C1 segment of cervical spinal cord (tissue), 14 donors: ENCODE measurements around the gene OSBPL2.

ENCODE experiments used
- DNase-seq, 14 donors: peaks; one replicate each; lab custom pipeline; 2025; lab: John Stamatoyannopoulos, UW

Gene OSBPL2

DNA sequence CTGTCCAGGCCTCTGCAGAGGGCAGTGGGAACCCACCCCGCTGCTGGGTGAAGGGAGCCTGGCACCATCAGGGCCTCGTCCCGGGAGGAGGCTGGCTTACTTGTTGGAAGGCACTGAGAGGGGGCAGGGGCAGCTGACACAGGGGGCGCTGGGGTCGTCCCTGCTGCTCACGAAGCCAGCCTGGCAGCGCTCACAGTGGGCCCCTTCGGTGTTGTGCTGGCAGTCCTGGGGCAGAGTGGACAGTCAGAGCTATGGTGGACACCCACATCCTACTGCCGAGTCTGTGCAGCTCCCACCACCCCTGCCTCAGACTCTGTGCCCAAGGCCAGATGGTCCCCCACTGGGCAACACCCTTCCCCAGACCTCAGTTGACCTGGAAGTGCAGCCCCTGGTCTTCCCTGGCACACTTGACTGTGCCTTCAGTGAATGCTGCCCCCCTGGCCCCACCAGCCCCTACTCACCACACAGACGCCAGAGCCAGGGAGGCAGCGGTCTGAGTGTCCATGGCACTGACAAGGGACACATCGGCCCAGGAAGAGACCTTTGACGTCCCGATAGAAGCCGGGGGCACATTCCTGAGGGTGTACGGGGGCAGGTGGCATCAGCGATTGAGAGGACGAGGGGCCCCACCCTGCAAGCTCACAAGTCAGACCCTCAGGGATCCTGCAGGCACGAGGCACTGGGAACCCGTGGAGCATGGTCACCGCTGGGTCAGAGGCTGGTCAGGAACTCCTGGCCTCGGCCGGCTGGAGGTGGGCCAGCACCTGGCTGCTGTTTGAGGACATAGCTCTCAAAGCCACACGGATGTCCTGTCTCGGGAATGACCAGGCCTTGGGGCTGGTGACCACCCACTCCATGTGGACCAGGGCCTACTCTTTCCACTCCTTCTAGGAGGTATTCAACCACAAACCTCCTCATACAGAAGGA, 85.9 kb downstream of the OSBPL2 start:
- DNase-seq, result no peak

DNA sequence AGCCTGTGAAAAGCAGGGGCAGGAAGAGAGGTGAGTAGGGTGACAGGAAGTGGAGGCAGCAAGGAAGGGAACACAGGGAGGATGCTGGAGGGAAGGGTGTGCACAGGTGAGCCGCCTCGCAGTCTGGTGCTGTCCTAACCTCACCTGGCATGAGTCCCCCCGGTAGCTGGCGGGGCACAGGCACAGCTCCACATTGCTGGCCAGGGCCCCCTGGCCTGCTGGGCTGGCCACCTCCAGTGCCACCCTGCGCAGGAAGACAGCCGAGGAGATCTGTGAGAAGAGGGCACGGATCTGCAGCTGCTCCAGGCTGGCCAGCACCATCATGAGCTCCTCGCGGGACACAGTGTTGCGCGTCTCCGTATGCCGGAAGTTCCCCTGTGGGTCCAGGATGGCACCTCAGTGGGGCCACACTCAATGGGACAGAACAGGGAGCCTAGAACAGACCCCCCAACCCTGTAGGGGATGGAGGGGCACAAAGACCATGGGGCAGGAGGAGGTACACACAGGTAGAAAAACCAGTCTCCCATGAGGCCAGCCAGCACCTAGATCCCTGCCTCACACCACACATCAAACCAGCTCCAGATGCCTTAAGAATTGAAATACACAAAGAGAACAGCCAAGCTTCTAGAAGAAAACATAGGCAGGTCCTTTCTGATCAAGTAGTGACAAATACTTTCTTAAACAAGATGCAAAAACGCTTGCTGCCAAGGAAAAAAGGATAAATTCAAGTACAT, 87.0 kb downstream of the OSBPL2 start:
- DNase-seq, result no peak

DNA sequence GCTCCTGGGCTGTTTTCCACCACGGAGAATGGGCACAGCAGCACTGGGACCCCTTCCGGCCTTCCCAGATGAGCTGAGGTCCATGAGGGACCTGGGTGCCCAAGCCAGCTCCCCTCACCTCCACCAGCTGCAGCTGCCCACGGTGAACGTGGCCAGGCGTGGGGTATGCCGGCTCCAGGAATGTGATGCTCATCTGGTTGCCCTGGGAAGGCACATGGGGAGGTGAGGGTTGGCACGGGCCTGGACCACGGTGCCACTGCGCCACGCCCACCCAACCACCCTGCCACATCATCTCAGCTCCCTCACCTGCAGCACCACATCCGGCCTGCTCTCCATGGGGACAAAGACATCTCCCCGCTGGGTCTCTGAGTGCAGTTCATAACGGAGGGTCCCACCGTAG, 88.2 kb downstream of the OSBPL2 start:
- DNase-seq, result no peak

- DNase-seq, result no peak
These were observed 88.8 kb downstream of the OSBPL2 start for GRCh38 chr20:62326959-62327725.

DNA sequence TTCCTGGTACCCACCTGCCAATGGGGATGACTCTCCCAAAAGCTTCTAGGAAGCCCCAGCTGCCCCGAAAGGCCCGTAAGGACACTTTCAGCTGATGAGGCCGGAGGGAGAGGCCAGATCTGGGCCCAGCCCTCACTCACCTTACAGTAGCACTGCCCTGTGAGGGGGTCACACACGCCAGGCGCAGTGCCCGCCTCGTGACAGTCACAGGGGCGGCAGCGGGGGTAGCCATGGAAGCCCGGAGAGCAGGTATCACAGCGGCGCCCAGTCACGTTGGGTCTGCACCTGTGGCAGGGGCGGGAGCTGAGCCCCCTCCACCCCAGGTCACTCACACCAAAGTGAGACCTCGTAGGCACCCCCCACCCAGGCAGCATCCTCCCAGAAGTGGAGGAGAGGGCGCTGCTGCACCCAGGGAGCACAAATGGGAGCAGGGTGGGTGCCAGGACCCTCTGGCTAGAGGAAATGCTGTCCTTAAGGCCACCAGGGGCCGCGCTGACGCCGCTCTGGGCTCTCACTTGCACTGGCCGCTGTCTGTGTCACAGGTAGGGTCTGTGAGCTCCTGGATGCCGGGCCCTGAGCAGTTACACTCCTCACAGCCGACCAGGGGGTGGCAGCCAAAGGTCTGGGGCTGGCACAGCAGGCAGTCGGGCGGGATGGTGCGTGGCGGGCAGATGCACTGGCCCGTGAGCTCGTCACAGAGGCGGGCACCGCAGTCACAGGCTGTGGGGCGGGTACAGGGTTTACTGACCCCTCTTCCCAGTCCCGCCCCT, 89.6 kb downstream of the OSBPL2 start:
- DNase-seq, result no peak

GRCh38 chr20:62328684-62329388, 90.5 kb downstream of the OSBPL2 start:
- no peak for DNase-seq

DNA sequence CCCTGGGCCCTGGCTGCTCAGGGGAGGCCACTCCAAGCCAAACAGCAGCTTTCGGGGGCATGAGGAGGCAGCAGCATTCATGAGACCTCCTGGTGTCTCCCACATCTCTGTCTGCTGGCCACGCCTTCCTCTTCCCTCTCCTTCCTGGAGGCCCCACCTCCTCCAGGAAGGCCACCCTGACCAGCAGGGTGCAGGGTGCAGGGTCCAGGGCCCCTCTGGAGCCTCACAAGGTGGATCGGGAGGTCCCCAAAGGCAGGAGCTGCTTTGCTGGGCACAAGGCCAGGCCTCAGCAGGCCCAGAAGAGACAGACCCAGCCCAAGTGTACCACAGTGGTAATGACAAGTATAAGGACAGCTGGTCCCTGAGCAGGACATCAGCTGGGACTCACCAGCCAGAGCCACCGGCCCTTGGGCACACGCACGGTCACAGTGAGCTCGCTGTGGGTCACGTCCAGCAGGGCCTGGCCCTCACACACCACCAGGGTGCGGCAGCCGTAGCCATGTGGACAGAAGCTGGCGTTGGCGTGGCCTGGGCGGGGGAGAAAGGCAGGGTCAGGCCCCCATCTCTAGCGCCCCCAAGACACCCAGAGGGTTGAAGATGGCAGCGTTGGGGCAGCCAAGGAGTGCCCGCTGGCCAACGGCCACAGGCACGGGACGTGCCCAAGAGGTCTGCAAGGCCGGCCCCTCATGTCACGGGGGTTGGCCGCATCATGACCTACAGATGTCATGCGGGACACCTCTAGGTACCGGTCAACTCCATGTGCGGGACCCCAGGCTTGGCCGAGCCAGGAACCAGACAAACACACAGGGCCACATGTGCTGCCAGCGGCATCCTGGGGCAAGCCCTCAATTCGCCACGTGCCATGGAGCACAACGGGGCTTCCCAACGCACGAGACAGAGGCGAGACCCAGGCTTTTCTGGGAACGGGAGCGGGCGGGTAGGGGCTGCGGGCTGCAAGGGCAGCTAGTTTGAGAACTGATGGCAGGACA, 91.4 kb downstream of the OSBPL2 start:
- DNase-seq, result no peak

DNA sequence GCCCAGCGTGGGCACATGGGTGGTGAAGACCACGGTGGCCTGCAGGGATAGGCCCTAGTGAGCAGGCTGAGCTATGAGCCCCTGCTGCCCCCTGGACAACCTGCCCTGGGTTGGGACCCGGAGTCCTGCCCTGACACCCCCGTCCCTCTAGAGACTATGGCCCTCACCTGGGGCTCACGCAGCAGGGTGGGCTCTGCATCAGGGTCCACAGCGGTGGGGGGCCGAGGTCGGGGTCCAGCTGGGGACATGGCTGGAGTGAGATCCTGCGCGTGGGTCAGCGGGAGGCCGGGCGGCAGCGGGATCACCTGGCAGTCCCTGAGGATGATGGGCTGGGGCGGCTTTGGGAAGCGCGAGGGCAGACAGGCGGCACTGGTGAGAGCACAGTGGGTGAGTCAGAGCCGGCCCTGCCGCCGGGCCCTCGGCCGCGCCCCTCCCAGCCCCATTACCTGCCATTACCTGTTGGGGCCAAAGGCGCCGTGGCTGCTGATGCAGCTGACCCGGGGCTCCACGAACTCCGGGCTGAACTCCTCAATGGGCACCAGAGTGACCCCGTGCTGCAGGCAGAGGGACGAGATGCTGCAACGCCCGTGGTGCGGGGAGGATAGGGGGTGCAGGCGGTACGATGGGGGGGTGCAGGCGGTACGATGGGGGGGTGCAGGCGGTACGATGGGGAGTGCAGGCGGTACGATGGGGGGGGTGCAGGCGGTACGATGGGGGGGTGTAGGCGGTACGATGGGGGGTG, 92.4 kb downstream of the OSBPL2 start:
- no peak for DNase-seq

DNA sequence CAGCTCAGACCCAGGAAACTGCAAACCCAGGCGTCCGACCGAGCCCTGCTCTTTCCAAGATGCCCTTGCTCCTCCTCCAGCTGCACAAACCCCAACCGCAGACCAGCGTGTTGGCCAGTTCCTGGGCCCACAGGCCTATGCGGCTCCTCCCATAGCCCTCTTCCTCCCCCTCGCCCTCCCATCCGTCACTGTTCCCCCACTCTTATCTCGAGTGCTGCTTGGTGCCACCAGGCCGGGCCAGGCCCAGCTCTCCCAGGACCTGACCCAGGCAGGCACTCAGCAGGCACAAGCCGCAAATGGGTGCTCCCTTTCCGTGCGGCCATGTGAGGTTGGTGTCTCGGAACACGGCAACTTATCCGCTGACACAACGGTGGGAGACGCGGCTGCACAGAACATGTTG, 93.0 kb downstream of the OSBPL2 start:
- DNase-seq, result no peak

- DNase-seq, result no peak
These were observed 94.1 kb downstream of the OSBPL2 start for GRCh38 chr20:62332421-62332820.

DNA sequence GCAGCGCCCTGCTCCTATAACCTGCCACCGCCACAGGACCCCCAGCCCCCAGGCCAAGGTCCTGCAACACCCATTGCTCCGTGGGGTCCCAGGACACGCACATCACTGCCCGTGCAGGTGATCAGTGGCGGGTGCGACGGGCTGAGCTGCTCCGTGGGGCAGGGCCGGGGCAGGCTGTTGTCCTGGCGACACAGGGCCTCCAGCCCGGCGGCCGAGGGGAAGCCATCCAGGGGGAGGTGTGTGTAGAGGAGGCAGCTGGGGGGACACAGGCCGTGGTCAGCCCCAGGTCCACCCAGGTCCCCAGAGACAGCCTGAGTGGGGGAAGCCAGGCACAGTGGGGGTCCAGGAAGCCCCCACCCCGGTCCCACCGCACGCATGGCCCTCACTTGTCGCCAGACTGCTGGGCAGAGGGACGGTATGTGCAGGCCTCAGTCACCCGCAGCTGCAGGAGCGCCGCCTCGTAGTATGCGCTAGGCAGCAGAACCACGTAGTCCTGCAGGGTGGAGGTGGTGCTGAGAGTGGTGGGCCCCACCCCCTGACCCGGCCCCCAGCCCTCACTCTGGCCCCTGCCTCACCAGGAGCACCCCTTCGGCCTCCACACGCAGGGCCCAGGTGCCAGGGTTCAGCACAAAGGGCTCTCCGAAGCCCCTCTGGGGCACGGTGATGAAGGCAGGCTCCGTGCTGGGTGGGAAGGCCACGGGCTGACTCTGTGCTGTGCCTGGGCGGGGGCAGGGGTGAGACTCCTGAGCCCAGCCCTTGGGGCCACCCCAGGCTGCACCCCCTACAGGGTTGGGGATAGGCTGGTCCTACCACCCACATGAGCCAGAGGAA, 94.9 kb downstream of the OSBPL2 start:
- no peak for DNase-seq

DNA sequence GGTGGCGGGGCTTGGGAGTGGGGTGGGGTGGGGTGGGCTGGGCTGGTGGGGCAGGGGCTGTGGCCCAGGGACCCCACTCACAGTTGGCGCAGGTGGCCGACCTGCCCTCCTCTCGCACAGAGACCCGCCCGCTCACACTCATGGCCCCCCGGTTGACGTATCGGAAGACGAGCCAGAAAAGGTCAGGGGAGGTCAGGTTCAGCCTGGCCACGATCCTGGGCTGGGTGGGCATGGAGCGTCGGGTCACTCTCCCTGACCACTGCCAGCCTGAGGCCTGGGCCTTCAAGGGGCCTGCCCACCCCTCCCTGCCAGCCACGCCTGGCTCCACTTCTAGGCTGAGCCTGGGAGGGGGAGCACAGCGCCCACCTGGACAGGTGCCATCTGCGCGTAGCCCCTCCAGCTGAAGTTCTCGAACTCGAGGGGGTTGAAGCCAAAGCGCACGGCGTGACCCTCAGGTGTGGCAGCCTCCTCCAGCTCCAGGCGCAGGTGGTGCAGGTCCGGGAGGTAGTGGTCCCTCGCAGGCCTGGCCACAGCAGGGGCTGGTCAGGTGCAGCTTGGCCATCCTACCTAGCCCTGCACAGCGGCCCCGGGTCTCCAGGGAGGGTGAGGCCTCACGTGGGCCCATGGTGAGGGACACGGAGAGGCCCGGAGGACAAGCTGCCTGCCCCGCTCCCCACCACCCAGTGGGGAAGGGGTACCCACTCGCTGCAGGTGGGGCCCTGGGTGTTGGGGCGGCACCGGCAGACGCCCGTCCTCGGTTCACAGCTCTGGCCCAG, 95.7 kb downstream of the OSBPL2 start:
- DNase-seq, result no peak

GRCh38 chr20:62334881-62335280, 96.6 kb downstream of the OSBPL2 start:
- DNase-seq, result no peak

- DNase-seq, result no peak
These were observed 97.2 kb downstream of the OSBPL2 start for GRCh38 chr20:62335532-62335931.

DNA sequence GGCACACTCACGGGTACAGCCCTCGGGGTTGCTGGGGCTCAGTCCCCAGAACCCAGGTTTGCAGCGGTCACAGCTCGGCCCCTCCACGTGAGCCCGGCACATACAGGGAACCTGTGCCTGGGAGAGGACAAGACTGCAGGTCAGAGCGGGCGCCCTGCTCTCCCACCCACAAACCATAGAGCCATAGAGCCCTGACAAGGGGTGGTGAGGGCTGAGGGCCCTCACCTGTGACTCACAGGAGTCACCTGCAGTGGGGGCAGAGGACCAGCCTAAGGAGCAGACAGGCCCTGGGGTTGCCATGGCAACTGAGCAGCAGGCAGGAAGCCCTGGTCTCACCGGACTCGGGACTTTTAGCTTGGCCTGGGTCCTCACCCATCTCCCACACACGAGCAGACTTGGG, 98.0 kb downstream of the OSBPL2 start:
- DNase-seq, result no peak

GRCh38 chr20:62336775-62337557, 98.6 kb downstream of the OSBPL2 start:
- DNase-seq, result no peak
